ENCODE data around the gene ETV6. TPM values are rescaled to one million over a fixed set of nuclear protein-coding genes. Genes with fewer than 3 reads are reported as not detected.

ETV6 gene
- total RNA-seq, 4 donors from 2014 or later = 17.2 to 28.2 (median 19.3) TPM

DNA sequence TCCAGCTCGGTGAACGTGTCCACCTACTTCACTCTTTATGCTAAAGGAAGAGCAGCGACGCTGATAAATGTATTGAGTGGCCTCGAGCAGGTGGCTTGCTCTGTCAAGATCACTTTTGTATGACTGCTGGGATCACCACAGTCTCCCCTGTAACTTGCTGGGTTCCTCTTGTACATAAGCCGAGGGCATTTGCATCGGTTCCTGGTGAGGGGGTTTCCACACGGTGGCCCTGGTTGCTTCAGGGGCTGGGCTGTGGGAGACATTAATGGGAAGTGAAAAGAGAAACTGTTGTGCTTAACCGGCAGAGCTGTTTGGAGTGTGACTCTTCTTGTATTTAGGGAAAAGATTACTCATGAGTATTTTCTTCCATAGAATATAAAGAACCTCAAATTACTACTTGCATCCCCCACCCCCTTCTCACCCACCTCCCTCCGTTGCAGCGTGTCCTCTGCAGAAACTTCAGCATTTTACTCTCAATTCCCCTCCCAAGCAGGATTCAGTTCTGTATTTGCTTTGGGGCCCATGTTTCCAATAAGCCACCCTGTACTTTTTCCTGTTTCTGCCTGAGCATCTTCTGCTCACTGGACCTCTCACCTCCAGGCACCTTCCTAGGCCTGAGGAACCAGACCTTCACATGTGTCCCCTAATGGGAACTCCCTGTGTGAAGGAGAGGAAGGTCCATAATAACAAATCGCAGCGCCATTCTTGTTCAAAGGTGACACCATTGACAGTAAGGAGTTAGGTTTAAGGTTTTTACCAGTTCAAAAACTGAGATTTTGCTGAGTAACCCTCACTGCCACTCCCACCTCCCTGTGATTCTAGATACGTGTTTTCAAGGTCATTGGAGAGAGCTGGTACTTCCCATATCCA lies 187.0 kb downstream of the ETV6 start:
- TF ChIP-seq, protein P1, sequence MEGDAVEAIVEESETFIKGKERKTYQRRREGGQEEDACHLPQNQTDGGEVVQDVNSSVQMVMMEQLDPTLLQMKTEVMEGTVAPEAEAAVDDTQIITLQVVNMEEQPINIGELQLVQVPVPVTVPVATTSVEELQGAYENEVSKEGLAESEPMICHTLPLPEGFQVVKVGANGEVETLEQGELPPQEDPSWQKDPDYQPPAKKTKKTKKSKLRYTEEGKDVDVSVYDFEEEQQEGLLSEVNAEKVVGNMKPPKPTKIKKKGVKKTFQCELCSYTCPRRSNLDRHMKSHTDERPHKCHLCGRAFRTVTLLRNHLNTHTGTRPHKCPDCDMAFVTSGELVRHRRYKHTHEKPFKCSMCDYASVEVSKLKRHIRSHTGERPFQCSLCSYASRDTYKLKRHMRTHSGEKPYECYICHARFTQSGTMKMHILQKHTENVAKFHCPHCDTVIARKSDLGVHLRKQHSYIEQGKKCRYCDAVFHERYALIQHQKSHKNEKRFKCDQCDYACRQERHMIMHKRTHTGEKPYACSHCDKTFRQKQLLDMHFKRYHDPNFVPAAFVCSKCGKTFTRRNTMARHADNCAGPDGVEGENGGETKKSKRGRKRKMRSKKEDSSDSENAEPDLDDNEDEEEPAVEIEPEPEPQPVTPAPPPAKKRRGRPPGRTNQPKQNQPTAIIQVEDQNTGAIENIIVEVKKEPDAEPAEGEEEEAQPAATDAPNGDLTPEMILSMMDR (IDR thresholded peaks at IDR 0.05; ENCODE audit: low read depth) = no peak

DNA sequence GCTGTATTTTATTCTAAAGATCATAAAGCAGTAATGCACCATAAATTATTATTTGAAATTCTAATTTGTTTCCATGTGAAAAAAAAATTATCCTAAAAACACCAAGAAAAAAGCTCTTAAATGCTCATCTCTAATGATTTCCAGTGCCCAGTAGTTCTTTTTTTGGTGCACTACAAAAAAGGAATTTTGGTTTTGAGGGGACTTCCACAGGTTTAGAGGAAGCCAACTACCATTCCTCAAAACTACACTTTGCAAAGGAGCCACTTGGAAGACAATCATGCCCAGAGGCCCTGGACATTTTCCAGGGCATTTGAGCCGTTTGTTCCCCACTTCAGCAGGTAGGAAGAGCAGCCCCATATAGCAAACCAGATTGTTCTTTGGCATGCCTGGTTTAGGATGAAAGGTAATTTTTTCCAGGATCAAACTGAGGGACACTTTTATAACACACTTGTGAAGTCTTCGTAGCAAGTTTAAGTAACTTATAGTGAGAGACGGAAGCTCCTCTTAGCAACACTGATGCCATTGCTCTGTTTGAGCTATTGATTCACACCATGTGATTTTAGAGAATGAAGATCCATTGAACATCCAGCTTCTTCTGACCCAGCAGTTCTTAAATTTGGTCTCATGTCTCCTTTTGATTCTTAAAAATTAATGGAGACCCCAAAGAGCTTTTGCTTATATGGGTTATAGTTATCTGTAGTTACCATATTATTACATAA lies 187.9 kb downstream of the ETV6 start:
- TF ChIP-seq, protein P1 (IDR thresholded peaks at IDR 0.05; ENCODE audit: low read depth) = no peak

DNA sequence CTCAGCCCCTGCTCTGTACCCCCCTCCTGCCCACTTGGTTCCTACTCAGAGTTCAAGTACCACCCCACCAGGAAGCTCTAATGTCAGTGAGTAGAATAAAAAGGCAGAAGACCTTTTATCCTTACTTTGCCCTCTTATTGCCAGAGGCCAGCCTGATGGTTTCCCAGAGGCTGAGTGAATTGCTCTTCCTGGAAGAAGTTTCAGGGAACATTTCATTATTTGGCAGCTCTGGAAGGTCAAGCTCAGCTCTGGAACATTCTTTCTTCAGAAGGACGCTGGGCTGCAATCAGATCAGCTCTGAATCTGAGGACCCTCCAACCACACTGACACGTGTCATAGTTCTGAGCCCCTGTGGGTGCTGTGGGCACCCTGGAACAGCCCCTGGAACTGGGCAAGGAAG lies 188.9 kb downstream of the ETV6 start:
- TF ChIP-seq, protein P1 (IDR thresholded peaks at IDR 0.05; ENCODE audit: low read depth) = no peak

DNA sequence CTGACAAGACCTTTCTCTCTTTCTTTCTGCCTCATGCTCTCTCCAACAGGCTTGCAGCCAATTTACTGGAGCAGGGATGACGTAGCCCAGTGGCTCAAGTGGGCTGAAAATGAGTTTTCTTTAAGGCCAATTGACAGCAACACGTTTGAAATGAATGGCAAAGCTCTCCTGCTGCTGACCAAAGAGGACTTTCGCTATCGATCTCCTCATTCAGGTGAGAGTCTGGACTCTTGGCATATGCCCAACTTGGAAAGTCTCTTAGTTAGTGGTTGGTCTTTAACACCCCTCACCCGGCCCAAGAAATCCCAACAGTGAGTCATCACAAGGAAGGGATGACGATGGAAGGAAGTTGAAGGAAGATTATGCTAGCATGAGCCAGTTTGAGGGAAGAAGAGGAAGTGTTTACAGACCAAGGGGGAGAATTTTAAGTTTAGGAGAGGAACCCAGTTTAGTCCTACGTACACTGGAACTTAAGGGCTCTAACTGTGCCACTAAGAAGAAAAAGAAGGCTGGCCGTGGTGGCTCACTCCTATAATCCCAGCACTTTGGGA lies 189.7 kb downstream of the ETV6 start:
- TF ChIP-seq, protein P1 (IDR thresholded peaks at IDR 0.05; ENCODE audit: low read depth) = no peak

DNA sequence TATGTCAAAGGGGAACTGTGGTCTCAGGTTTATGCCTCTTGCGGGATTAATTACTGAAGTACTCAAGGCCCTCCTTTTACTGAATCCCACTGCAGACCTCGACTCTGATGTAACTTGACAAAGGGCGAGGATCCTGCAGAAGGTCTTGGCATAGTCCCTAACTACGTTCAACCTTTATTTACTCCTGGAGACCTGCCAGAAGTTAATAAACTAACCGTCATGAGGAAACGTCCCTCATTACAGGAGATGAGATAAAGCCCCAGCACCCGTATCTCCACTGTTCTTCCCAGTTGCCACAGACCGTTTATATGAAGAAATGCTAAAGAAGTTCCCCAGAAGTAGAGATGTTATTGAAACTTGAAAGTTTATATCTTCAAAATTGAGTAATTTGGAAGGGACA lies 190.9 kb downstream of the ETV6 start:
- TF ChIP-seq, protein P1 (IDR thresholded peaks at IDR 0.05; ENCODE audit: low read depth) = no peak

DNA sequence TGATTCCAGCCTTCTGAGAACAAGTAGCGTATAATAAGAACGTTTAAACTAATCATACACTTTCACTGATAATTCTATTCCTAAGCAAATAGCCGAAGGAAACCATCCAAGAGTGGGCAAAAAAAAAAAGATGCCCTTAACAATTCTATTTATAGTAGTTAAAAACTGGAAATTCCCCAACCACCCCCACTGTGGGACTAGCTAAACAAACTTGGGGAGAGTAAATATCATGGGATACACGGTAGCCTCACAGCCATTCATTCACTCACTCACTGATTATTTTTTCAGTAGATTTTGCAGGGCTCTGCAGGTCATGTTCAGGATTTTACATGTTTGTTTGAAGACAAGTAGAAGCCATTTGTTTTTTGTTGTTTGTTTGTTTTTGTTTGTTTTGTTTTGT lies 197.0 kb downstream of the ETV6 start:
- TF ChIP-seq, protein P1 (IDR thresholded peaks at IDR 0.05; ENCODE audit: low read depth) = no peak

DNA sequence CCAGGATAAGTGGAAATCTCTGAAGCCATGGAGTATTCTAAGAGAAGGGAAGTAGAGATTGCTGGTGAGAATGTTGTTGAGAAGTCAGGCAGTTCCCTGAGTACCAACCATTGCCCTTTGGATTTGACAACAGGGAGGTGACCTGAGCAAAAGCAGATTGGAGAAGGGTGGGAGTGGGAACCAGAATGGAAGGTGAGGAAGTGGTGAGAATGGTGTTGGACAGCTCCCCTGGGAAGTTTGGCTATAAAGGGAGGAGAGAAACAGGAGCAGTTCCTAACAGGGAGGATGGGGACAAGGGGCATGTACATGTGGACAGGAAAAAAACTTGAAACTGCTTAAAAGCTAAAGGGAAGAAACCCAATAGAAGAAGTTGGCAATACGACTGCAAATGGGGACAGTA lies 198.1 kb downstream of the ETV6 start:
- TF ChIP-seq, protein P1 (IDR thresholded peaks at IDR 0.05; ENCODE audit: low read depth) = no peak
